ENCODE results near the gene LHX3.

LHX3 gene

GRCh38 chr9:136148766-136149165 is 56.2 kb downstream of the LHX3 start:
- Histone ChIP-seq H3K27ac (no peak overlapping the region), H3K4me3 (ENCODE audit: low read depth in 1 of 2, low read length in 1 of 2) (no peak overlapping the region), H3K27me3 (peaks cover 25% of the 10 kb centered on the region), H3K4me1 (ENCODE audit: control insufficient read depth in 1 of 2, insufficient read depth in 1 of 2, low read depth in 1 of 2, low read length in 1 of 2) (no peaks in the 10 kb centered on the region), H3K9me3 (no peaks in the 10 kb centered on the region), H3K36me3 (no peaks in the 10 kb centered on the region)
- no peak for TF ChIP-seq CTCF (IDR thresholded peaks at IDR 0.05)

- Histone ChIP-seq H3K27me3 (peaks cover 25% of the 10 kb centered on the region), H3K4me3 (ENCODE audit: low read depth in 1 of 2, low read length in 1 of 2) (no peak overlapping the region)
- no peak for TF ChIP-seq CTCF (IDR thresholded peaks at IDR 0.05)
These were observed 56.8 kb downstream of the LHX3 start for GRCh38 chr9:136147890-136148714.

GRCh38 chr9:136147038-136147889 is 57.7 kb downstream of the LHX3 start:
- no peak for TF ChIP-seq CTCF (IDR thresholded peaks at IDR 0.05)
- no peaks in the 10 kb centered on the region for H3K9me3 ChIP-seq
- H3K36me3 ChIP-seq, result no peaks in the 10 kb centered on the region
- H3K27me3 ChIP-seq, result peaks cover 25% of the 10 kb centered on the region
- H3K27ac ChIP-seq, result no peak overlapping the region
- no peak overlapping the region for H3K4me3 ChIP-seq (ENCODE audit: low read depth in 1 of 2, low read length in 1 of 2)
- no peaks in the 10 kb centered on the region for H3K4me1 ChIP-seq (ENCODE audit: control insufficient read depth in 1 of 2, insufficient read depth in 1 of 2, low read depth in 1 of 2, low read length in 1 of 2)

More at GRCh38 chr9:136147890-136148714, 56.8 kb downstream of the LHX3 start:
- Histone ChIP-seq H3K27ac (no peak overlapping the region), H3K9me3 (no peaks in the 10 kb centered on the region), H3K36me3 (no peaks in the 10 kb centered on the region), H3K4me1 (ENCODE audit: control insufficient read depth in 1 of 2, insufficient read depth in 1 of 2, low read depth in 1 of 2, low read length in 1 of 2) (no peaks in the 10 kb centered on the region)

All from neutrophil (primary cell).